NCI-H2107 treated with DMSO at 0.1 percent for 48 hours (cell line): ENCODE measurements around the gene RYR2.

Source experiments
- DNase-seq: peaks from one replicate; lab custom pipeline; 2025; ENCODE audit not compliant: unreplicated experiment; lab: John Stamatoyannopoulos, UW

RYR2 gene

DNA sequence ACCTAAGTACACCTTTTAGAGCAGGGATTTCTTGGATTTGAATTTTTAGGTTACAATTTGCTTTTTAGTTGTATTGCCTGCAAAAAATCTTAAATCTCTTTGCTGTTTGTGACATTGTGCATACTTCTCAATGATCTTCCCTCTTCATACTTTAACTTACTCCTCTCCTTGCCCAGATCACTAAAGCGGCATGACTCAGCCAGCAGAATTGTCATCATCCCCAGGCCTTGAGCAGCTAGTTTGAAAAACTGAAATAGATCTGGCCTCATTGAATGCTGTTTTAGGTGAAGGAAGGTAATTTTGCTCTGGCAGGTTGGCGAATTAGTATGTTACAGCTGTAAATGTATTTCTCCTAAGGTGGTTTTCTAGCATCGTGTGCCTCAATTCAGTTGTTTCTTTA, 145.9 kb downstream of the RYR2 start:
- DNase-seq = no peak

DNA sequence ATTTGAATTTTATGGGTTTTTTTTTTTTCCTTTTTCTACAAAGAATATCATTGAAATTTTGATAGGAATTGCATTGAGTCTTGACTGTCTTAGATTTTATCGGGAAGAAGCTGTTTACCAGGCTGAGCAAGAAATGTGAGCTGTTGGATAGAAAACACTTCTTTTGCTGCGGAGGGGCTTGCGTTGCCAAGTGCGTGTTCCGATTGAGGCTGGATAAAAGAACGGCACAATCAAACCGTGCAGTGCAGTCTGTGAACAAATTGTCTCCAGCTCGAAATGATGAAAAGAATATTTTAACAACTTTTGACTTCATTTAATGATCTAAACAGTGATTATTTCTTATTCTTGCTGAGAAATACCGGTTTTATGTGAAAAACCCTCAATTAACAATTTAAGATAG, 149.4 kb downstream of the RYR2 start:
- no peak for DNase-seq

DNA sequence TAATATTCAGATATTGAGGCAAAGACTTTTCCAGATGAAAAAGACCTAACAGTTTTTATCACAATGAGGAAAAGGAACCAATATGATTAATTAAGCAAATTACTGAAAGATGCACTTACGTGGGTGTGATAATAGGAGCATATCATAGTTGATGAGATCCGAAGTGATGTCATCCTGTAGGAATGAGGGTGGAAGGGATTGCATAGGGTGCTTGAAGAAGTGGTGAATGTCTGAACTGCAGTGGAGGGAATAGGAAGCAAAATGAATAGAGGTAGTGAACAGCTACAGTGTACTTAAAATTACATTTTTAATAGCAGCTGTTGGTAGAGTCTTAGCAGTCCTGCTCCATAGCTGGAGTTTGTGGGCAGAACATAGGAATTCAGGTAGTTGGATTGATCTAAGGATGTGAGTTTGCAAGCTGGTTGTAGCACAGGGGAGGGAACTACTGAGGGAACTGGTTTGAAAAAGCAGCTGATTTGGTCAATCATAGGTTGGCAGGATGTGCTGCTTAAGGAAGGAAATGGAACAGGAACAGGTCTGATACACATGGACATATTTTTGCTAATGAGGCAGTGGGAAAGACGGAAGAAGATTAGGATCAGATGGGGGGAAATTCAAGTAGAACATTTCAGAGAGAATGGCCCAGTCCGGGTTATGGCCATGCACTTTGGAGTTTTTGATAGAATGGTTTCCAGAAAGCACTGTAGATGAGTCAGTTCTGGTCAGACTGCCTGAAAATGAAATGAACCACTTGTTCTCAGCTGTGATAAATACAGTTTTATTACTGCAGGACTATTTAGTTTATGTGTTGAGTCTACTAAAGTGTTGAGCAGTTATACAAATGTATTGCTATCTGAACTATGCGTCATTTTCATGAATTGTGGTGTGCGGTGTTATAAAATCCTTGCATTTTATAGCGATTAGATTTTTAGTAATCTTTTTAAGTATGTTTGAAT, 155.8 kb downstream of the RYR2 start:
- no peak for DNase-seq

DNA sequence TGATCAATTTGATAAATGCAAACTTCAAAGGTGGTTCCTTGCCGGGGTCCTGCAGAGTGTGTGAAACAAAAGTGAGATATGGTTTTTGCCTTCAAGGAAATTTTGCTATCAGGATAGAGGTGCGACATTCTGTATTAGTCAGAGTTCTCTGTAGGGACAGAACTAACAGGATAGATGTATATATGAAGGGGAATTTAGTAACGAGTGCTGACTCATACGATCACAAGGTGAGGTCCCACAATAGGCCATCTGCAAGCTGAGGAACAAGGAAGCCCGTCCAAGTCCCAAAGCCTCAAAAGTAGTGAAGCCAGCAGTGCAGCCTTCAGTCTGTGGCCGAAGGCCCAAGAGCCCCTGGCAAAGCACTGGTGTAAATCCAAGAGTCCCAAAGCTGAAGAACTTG, 157.0 kb downstream of the RYR2 start:
- no peak for DNase-seq

DNA sequence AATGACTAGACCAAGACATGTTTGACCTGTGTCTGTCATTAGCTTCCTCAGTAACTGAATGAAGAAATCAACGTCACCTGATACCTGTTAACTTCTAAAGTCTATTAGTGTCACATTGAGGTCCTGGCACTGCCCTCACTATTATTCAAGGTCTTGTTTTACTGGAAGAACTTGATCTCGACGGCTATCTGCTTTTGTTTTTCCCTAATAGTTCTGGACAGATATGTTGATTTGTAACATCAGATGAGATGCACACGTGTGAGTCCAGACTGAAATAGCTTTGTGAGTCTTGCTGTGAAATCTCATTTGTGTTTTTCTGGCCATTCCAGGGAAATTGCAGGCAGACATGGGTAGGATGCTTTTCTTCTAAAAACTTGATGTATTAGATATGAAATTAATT, 159.2 kb downstream of the RYR2 start:
- DNase-seq = no peak

DNA sequence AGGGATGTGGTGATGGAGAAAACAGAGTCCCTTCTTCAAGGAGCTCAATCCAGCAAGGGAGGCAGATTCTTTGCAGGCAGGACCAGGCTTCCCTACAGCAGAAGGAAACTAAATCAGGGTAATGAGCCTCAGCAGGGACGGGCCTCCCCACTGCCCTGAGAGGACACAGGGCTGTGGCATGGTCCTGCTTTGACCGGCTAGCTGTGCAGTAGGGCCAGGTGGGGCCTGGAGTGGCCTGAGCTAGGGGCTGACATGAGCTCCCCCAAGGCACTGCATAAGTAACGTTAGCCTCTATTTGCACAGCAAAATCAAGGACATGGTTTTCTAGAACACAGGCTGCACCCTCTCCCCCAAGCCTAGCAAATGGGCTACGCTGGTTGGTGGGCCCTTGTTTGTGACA, 162.9 kb downstream of the RYR2 start:
- DNase-seq = no peak

DNA sequence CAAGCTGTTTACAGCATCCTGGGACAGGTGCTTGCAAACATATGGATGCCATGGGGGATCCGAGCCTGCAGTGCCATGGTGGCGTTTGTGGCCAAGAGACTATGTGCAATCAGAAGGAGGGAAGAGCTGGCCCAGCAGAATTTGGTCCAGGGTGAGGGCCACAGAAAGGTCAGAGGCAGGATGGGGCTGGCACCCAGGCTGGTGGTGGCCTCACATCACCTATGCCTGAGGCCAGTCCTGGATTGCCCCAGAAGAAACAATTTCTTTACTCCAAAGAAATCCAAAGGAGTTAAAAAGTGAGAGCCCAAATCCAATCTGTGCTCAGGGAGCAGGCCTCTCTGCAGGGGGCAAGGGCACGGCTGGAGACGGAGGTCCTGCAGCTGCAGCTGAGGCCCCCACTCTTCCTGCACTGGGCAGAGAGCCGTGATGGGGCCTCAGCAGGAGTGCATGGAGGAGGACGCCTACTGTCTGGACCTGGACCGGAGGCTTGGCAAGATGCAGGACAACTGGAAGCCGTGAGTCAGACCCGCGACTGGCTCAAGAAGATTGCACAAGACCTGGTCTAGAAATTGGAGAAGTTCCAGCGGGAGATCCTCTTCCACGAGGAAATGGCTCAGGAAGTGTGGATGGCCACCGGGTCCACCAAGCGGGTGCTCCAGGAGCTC, 163.5 kb downstream of the RYR2 start:
- no peak for DNase-seq

DNA sequence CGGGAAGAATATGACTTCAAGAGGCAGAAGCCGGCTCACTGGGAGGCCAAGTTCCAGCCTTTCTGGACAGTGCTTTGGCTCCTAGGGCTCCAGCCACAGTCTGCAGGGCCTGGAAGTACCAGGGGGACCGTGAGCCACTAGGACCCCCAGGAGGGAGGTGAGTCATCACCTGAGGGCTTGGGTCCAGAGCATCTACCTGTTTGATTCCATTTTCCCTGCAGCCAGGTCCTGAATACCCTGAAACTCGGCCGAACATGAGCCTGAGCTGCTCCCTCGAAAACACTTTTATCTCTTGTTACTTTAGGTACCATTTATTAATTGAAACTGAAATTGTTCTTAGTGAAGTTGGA, 164.1 kb downstream of the RYR2 start:
- DNase-seq = no peak

DNA sequence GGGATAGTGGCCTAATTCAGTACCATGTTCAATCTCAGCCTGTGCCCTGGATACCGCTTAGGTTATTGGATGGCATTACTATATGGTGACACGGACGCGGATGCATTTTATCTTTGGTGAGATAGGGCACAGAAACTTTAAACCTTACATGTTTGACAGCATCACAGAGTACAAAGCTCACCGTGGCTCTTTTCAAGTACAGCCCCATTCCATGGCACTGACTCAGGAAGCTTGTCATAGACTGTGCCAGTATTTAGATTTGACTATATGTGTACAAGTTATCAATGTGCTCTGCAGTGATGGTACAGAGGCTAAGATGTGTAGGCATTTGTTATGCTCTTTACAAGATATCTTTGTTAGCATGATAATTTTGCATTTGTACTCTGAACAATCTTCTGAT, 169.0 kb downstream of the RYR2 start:
- no peak for DNase-seq

DNA sequence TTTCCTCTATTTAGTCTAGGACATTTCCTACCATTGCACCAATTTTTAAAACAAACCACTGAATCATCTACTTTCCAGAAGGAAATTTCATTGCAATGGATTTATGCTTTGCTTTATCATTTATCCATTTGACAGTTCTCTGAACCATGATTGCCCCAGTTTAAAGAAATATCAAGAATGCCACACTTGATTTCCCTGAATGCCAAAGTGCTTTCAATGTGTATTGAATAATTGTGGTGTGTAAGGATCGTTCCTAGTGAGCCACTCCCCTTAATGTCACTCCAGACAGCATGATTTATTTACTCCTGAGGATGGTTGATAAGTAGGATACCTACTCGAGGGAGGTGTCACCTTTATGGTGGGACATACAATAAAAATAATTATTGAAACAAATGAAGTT, 169.6 kb downstream of the RYR2 start:
- no peak for DNase-seq

DNA sequence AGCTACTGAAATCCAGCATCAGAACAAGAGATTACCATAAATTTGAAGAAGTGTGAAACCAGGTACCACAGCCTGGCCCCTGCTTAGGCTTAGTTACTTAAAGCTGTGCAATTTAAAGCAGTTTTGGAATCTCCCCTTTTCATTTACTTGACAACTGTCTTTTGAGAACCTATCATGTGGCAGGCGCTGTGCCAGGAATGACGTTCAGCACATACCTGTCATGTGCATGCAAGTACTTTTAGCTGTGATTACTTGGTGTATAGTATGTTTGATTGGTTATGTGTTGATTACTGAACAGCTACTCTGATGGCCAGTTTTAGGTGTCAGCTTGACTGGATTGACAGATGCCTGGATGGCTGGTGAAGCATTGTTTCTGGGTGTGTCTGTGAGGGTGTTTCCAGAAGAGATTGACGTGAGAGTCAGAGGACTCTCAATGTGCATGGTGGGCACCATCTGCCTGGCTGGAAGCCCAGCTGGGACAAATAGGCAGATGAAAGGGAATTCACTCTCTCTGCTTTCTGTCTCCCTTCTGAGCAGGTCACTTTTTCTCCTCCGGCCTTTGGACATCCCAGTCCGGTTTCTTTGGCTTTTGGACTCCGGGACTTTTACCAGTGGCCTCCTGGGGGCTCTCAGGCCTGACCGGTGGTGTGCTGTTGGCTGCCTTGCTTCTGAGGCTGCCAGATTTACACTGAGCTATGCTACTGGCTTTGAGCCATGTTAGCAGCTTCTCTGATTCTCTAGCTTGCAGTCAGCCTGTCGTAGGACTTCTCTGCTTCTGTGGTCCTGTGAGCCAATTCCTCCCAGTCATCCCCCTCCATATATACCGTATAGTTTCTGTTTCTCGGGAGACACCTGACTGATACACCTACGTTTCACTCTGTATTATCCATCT, 178.0 kb downstream of the RYR2 start:
- DNase-seq = no peak

DNA sequence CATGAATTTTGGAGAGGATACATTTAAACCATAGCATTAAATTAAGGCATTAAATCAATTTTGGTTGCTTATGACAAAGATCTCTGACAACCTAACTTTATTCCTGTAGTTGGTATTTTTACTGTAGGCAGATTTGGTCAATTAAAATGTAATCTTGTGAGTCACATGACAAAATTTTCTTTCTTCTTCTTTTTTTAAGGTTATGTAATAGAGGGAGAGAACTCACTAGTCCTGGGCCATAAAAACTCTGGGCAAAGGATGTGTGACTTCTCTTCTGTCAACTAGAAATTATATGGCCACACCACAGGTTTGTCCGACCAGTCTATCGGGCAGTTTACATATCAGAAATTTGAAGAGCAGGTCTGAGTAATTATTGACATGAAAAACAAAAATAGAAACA, 181.4 kb downstream of the RYR2 start:
- no peak for DNase-seq

DNA sequence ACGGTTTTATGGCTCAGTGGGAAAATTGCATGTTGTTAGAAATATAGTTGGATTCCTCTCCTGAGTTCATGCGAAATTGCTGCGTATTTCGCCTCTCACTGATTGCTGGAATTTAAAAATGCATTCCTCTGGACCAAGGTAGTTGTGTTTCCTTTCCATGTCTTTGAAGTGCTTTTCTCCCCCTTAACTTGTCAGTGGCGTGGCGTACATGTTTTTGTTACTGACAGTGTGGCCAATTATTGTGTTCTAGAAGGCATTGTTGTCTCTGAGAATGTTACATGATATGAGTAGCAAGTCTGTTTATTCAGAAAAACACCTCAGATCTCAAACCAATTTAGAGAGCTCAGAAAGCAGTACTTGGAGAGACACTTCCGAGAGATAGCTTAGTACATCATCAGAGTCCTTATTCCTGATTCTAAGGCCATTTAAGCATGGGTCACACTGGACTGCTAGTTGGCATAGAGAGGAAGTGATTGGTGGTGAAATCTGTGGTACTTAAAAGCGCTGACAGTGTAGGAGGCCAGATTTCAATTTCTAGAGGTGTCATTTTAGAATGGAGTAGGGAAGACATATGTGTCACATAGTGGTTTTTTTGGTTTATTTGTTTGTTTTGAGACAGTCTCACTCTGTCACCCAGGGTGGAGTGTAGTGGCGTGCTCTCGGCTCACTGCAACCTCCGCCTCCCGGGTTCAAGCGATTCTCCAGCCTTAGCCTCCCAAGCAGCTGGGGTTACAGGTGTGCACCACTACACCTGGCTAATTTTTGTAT, 184.4 kb downstream of the RYR2 start:
- DNase-seq = no peak

DNA sequence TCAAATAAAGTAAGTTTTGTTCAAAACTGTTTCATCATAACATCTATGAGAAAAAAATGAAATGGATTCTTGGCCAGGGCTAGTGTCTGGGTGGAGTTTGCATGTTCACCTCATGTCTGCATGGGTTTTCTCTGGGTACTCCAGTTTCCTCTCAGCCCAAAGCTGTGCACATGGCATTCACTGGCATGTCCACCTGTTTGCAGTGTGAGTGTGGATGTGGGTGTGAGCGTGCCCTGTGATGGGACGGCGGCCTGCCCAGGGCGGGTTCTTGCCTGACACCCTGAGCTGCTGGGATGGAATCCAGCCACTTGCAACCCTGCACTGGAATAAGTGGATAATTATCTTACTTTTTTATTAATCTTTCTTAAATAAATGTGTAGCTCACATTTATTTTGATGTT, 185.5 kb downstream of the RYR2 start:
- DNase-seq = no peak

DNA sequence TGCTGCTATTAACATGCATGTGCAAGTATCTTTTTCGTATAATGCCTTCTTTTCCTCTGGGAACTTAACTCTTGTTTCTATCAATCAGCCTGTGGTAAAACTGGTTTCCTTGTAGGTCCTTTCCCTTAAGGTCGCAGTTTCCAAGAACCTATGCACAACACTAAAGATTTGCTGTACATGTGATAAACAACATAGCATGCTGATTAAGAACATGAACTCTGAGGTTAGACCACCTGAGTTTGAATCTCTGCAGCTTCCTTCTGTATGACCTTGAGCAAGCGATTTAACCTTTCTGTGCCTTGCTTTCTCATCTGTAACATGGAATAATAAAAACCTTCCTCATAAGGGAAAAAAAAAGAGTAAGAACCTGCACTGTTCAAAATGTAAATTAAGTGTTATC, 186.4 kb downstream of the RYR2 start:
- no peak for DNase-seq

DNA sequence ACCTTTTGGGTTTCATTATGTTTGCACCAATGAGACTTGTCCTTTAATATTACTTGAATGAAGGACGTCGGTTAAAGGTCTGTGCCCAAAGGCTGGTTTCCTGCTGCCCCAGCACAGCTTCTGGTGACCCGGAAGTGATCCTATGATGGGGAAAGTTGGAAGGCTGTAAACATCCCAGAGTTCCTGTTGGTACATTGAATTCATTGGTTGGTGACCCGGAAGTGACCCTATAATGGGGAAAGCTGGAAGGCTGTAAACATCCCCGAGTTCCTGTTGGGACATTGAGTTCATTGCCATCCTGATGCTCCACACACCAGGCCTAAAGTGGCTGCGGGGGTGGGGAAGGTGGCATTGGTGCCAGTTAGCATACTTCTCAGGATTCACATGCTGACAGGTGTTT, 187.3 kb downstream of the RYR2 start:
- no peak for DNase-seq

DNA sequence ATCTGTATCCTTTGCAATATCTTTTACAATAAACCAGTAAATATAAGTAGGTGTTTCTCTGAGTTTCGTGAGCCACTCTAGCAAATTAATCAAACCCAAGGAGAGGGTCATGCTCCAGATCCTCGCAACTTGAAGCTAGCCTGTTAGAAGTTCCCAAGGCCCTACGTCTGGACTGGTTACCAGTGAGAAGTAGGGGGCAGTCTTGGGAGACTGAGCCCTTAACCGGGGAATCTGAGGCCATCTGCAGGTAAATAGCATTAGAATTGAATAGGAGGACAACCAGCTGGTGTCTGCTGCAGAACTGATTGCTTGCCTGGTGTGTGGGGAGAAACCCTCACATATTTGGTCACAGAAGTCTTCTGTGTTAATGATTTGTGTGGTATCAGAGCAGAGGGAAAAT, 190.5 kb downstream of the RYR2 start:
- no peak for DNase-seq

DNA sequence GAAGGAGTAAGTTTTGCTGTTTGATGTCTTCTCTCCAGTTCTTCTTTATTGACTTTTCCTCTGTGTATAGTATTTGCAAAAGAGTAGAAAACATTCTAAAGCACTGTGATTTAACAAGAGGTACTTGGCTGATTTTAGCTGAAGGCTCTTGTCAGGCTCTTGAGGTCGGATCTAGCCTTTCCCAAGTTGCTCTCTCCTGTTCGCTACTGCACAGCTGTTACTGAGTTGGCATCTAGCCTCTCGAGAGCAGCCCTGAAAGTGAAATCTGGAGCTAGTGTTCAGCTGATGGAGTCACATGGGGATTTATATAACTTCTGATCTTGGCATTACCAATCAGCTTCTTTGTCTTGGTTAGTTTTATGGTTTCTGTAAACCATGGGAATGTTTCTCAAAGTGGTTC, 193.1 kb downstream of the RYR2 start:
- no peak for DNase-seq

DNA sequence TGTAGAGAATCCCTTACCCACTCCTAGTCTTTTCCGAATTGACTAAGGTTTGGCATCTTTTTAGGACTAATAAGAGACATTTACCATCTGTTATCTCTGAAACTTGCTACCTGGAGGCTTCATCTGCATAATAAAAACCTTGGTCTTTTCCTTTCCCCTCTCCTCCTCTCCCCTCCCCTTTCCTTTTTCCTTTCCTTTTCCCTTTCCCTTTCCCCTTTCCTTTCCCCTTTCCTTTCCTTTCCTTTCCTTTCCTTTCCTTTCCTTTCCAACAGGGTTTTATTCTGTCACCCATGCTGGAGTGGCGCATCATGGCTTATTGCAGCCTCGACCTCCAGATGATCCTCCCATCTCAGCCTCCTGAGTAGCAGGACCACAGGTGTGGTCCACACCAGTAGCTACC, 195.7 kb downstream of the RYR2 start:
- no peak for DNase-seq

DNA sequence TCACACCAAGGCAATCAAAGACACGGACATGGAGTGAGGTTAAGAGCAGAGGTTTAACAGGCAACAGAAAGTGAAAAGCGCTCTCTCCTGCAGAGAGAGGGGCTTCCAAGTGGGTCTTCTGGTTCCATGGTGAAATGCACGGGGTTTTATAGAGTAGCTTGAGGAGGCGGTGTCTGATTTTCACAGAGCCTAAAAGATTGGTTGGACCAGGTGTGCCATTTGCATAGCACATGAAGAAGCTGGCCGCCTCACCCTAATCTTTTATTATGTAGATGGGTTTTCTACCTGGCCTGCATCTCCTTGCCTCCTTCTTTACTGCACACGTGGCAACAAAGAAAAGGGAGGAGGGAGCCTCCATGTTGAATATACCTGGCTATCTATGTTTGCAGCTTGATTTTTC, 197.3 kb downstream of the RYR2 start:
- DNase-seq = no peak

DNA sequence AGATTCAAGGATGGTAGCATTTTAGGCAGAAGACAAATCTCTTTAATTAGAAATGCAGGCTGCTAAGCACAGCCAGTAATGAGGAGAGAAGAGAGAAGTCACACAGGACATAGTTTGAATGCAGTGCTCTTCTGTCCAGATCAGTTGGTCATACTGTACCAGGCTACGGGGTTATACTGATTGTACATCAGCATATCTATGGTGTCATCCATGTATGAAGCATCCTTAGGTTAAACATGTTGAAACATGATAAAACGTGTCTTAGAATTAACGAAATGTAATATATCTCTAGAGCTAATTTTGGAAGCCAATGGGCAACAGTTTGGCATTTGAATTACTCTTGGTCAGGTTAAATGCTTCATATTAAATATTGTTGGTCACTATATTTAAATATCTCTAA, 199.1 kb downstream of the RYR2 start:
- no peak for DNase-seq
